Skeletal muscle satellite cell (primary cell): ENCODE data around the gene POLR3K.

ENCODE experiments used
- H3K27me3 ChIP-seq: 2 replicates; pipeline ENCODE4 v1.7.0; 2013; ENCODE audit warnings: low read length; ENCODE audit not compliant: control insufficient read depth, insufficient read depth
- H3K36me3 ChIP-seq: 2 replicates; pipeline ENCODE4 v1.7.0; 2013; ENCODE audit warnings: mild to moderate bottlenecking, control low read depth, low read length; ENCODE audit not compliant: insufficient read depth
- H3K4me1 ChIP-seq: 2 replicates; pipeline ENCODE4 v1.7.0; 2013; ENCODE audit warnings: low read length; ENCODE audit not compliant: control insufficient read depth, insufficient read depth
- H3K4me2 ChIP-seq: 2 replicates; pipeline ENCODE4 v1.7.0; 2013; ENCODE audit warnings: mild to moderate bottlenecking, low read length
- H3K4me3 ChIP-seq: 2 replicates; pipeline ENCODE4 v1.7.0; 2013; ENCODE audit warnings: low read length
- H3K9ac ChIP-seq: 2 replicates; pipeline ENCODE4 v1.7.0; 2013; ENCODE audit warnings: mild to moderate bottlenecking, low read depth, low read length, moderate library complexity
- H3K9me3 ChIP-seq: replicated peaks from 2 replicates; pipeline ENCODE4 v1.7.0; 2013; ENCODE audit warnings: mild to moderate bottlenecking, control low read depth, low read length

The POLR3K gene

GRCh38 chr16:67884-68789 is 14.7 kb upstream of the POLR3K start:
- Histone ChIP-seq H3K4me2 (peak overlapping the region; percentile 86), H3K4me1 (peaks cover 54% of the 10 kb centered on the region), H3K27me3 (no peaks in the 10 kb centered on the region), H3K4me3 (no peak overlapping the region), H3K36me3 (peaks cover 31% of the 10 kb centered on the region), H3K9me3 (no peaks in the 10 kb centered on the region), H3K9ac (peak overlapping the region; percentile 28)

GRCh38 chr16:67183-67791 is 13.9 kb upstream of the POLR3K start:
- no peak overlapping the region for H3K4me3 ChIP-seq
- no peak overlapping the region for H3K4me2 ChIP-seq
- no peaks in the 10 kb centered on the region for H3K9me3 ChIP-seq
- H3K36me3 ChIP-seq: peaks cover 39% of the 10 kb centered on the region
- H3K4me1 ChIP-seq: peaks cover 47% of the 10 kb centered on the region
- H3K27me3 ChIP-seq: no peaks in the 10 kb centered on the region
- no peak overlapping the region for H3K9ac ChIP-seq

- H3K9ac ChIP-seq: no peak overlapping the region
- H3K9me3 ChIP-seq: no peaks in the 10 kb centered on the region
- peaks cover 46% of the 10 kb centered on the region for H3K36me3 ChIP-seq
- no peak overlapping the region for H3K4me3 ChIP-seq
- H3K27me3 ChIP-seq: no peaks in the 10 kb centered on the region
- H3K4me1 ChIP-seq: peaks cover 47% of the 10 kb centered on the region
- no peak overlapping the region for H3K4me2 ChIP-seq
Measured at GRCh38 chr16:66309-67182, 13.1 kb upstream of the POLR3K start.

- Histone ChIP-seq H3K9ac (no peak overlapping the region), H3K36me3 (peaks cover 49% of the 10 kb centered on the region), H3K4me1 (peaks cover 42% of the 10 kb centered on the region)
Measured at GRCh38 chr16:65745-66144, 12.3 kb upstream of the POLR3K start.

GRCh38 chr16:64914-65255 is 11.5 kb upstream of the POLR3K start:
- Histone ChIP-seq H3K9me3 (no peaks in the 10 kb centered on the region), H3K4me2 (no peak overlapping the region), H3K4me1 (peaks cover 33% of the 10 kb centered on the region), H3K36me3 (peaks cover 58% of the 10 kb centered on the region), H3K27me3 (no peaks in the 10 kb centered on the region), H3K9ac (no peak overlapping the region), H3K4me3 (no peak overlapping the region)

More at GRCh38 chr16:65745-66144, 12.3 kb upstream of the POLR3K start:
- H3K4me2 ChIP-seq: no peak overlapping the region
- H3K9me3 ChIP-seq: no peaks in the 10 kb centered on the region
- H3K27me3 ChIP-seq: no peaks in the 10 kb centered on the region
- no peak overlapping the region for H3K4me3 ChIP-seq

- H3K27me3 ChIP-seq: no peaks in the 10 kb centered on the region
- H3K9me3 ChIP-seq: no peaks in the 10 kb centered on the region
- peaks cover 27% of the 10 kb centered on the region for H3K4me1 ChIP-seq
- peaks cover 64% of the 10 kb centered on the region for H3K36me3 ChIP-seq
- no peak overlapping the region for H3K9ac ChIP-seq
- no peak overlapping the region for H3K4me3 ChIP-seq
- H3K4me2 ChIP-seq: no peak overlapping the region
Measured at GRCh38 chr16:63998-64913, 10.8 kb upstream of the POLR3K start.

GRCh38 chr16:63466-63865 is 10.1 kb upstream of the POLR3K start:
- H3K4me3 ChIP-seq: no peak overlapping the region
- H3K4me1 ChIP-seq: peaks cover 19% of the 10 kb centered on the region
- H3K9me3 ChIP-seq: no peaks in the 10 kb centered on the region
- H3K4me2 ChIP-seq: no peak overlapping the region
- H3K36me3 ChIP-seq: peaks cover 72% of the 10 kb centered on the region
- H3K27me3 ChIP-seq: no peaks in the 10 kb centered on the region
- no peak overlapping the region for H3K9ac ChIP-seq

GRCh38 chr16:62968-63391 is 9.6 kb upstream of the POLR3K start:
- Histone ChIP-seq H3K4me2 (no peak overlapping the region), H3K9ac (no peak overlapping the region), H3K36me3 (peaks cover 77% of the 10 kb centered on the region), H3K4me3 (no peak overlapping the region), H3K27me3 (no peaks in the 10 kb centered on the region), H3K4me1 (peaks cover 14% of the 10 kb centered on the region), H3K9me3 (no peaks in the 10 kb centered on the region)

GRCh38 chr16:62283-62967 is 9.0 kb upstream of the POLR3K start:
- no peak overlapping the region for H3K4me3 ChIP-seq
- peaks cover 79% of the 10 kb centered on the region for H3K36me3 ChIP-seq
- H3K9ac ChIP-seq: no peak overlapping the region

GRCh38 chr16:61879-62281 is 8.5 kb upstream of the POLR3K start:
- Histone ChIP-seq H3K9me3 (no peaks in the 10 kb centered on the region), H3K4me3 (no peak overlapping the region), H3K4me1 (peaks cover 8% of the 10 kb centered on the region), H3K36me3 (peaks cover 79% of the 10 kb centered on the region), H3K4me2 (no peak overlapping the region), H3K9ac (no peak overlapping the region), H3K27me3 (no peaks in the 10 kb centered on the region)

More at GRCh38 chr16:62283-62967, 9.0 kb upstream of the POLR3K start:
- Histone ChIP-seq H3K4me2 (no peak overlapping the region), H3K9me3 (no peaks in the 10 kb centered on the region), H3K27me3 (no peaks in the 10 kb centered on the region), H3K4me1 (peaks cover 9% of the 10 kb centered on the region)
